NCI-H146 treated with DMSO at 0.1 percent for 48 hours (cell line): ENCODE results near the gene EXOSC7.
"Not testable (repeated sequence)": the region's sequence is repeated elsewhere in the genome, so short reads cannot be mapped to it uniquely, and the experiment has no call there.

ENCODE experiments used
- DNase-seq: peaks from one replicate; lab custom pipeline; 2025; ENCODE audit not compliant: unreplicated experiment; lab: John Stamatoyannopoulos, UW

Gene EXOSC7

DNA sequence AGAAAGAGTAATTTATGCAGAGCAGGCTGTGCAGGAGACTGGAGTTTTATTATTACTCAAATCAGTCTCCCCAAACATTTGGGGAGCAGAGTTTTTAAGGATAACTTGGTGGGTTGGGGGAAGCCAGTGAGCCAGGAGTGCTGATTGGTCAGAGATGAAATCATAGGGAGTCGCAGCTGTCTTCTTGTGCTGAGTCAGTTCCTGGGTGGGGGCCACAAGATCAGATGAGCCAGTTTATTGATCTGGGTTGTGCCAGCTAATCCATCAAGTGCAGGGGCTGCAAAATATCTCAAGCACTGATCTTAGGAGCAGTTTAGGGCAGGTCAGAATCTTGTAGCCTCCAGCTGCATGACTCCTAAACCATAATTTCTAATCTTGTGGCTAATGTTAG, 77.8 kb downstream of the EXOSC7 start:
- not testable (repeated sequence) for DNase-seq

DNA sequence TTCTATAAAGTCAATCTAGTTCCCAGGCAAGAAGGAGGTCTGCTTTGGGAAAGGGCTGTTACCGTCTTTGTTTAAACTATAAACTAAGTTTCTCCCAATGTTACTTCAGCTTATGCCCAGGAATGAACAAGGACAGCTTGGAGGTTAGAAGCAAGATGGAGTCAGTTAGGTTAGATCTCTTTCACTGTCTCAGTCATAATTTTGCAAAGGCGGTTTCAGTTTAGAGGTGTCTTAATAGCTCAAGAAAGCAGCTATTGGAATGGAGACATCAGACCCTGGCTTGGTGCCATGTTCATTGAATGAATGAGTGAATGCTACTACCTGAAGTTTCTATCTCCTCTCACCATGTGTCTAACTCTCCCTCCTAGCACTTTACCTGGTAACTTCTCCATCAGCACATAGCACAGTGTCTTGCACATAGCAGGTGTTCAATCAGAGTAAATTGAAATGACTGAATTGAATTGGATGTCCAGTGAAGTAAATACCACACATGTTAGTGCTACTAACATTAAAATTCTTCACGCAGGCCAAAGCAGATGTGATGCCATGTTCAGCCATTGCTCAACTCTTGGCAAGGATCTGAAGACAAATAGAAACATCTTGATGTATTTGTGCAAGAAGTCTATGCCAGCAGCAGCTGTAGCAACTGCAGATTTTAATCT, 78.3 kb downstream of the EXOSC7 start:
- DNase-seq, result no peak

DNA sequence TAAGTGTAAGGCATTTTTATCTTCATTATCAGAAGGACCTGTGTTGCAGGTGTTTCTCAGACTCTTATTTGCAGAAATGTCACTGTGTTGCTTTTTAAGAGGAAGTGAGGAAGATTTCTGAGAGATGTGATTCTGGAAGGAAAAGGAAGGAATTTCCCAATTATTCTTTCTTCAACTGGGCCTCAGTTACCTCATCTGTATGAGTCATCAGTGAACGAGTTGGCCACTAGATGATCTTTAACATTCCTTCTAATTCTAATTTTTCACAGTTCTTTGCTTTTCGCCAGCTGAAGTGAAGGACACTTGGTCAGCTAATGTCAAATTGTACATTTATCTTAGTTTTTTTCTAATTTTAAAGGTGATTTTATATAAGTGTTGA, 79.0 kb downstream of the EXOSC7 start:
- DNase-seq, result no peak

DNA sequence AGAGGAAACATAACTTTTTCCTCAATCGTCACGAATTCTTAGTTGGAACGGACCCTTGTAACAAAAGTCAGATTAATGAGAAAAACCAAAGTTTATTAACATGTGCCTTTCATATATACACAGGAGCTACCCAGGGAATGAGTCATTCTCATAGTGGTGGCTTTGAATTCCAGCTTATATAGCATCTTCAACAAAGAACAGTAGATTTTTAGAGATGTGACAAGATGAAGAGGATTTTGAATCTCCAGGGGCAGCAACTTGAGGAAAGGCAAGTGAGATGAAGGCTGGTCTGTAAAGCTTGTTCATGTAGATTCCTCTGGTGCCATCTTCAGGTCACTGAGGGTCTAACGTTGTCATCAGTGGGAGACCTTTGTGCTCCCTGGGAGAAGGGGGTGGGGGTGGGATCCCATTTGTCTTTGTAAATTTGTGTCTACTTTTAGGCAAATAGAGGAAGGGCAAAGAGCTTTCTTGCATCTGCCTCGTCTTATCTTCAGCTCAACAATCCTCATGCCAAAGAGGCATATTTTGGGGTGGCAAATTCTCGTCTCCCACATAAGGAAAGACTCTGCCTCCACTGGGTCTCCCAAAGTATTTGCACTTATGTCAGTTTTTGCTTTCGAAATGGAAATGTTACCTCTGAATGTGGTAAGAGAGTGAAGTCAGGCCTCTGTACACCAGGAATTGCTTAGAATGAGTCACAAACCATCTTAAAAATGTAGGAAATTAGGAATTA, 79.5 kb downstream of the EXOSC7 start:
- DNase-seq, result peak; percentile 6

DNA sequence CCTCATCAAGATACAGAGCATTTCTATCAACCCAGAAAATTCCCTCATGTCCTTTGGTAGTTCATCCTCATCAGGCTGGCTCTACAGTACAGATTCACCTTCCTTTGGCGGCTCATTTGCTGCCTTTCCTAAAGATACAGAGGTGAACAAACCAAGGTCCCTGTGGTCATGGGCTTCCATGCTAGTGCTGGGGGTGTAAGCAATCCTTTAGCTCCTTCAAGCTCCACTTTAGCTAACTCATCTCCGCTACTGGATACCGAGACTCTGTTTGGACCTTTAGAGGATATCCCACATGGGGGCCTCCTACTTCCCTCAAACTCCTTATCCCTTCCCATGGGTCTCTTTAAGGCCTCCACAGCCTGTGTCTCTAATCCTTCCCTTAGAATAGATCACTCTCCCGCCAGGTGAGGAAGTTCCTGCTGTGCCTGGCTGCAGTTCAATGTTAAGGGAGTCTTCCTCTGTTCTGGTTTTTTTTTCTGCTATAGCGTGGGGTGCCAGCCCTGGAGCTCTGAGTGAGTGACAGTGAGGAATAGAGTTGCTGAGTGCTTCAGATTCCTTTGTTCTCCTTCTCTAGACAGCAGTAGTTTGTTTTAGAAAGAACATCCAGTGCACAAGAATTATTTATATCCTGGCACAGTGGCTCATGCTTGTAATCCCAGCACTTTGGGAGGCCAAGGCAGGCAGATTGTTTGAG, 80.7 kb downstream of the EXOSC7 start:
- DNase-seq, result peak; percentile 9

DNA sequence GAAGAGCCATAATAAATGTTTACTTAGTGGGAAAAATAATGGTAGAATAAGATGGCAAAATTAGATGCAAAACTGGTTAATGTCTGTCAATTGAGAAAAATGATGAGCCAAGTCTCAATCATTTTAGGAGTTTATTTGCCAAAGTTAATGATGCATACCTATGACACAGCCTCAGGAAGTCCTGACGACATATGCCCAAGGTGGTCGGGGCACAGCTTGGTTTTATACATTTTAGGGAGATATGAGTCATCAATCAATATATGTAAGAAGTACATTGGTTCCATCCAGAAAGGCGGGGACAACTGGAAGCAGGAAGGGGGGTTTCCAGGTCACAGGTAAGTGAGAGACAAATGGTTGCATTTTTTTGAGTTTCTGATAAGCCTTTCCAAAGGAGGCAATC, 81.5 kb downstream of the EXOSC7 start:
- DNase-seq, result no peak

DNA sequence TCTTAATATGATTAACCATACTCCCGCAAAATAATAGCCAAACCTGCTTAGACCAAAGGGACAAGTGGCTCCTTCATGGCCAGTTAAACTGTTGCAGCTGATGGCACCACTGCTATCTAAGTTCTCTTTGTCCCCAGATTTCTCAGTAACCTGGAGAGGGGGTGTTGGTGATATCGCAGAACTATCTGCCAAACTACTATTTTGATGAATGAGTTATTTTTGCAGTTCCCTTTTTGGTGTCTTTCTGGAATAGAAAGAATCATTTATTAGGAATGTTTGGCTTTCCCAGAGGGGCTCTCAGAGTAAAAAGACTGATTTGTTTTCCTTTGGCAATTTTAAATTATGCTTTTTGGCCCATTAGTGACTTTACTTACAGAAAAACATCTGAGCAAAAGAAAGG, 83.1 kb downstream of the EXOSC7 start:
- no peak for DNase-seq

DNA sequence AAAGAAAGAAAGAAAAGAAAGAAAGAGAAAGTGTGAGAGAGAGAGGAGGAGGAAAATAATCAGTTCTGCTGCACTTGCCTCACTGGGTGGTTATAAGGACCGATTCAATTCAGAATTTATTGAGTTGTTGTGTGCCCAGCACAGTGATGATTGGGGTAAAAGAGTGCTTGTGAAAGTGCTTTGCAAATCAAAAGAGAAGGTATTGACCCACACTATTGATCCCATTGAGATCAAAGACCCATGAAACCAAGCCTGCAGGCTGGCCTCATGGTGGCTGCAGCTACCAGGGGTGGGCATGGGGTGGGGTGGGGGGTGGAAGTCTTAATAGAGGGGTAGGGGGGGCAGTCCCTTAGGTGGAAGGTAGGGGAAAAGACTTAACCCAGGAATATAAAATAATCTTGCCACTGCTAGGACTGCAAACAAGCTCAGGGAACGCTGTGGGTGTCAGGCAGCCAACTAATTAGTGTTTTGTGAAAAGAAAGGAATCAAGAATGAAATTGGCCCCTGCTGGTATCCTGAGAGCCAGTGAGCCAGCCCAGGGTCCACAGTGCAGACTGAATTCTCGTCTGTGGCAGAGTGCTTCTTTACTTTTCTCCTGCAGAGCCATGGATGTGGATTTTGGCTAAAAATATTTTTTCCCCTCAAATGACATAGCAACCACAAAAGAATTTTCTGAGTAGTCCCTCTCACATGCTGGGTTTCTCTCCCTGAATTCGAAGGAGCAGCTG, 84.3 kb downstream of the EXOSC7 start:
- DNase-seq, result no peak
